ENCODE data around the gene EFCC1.

DNA sequence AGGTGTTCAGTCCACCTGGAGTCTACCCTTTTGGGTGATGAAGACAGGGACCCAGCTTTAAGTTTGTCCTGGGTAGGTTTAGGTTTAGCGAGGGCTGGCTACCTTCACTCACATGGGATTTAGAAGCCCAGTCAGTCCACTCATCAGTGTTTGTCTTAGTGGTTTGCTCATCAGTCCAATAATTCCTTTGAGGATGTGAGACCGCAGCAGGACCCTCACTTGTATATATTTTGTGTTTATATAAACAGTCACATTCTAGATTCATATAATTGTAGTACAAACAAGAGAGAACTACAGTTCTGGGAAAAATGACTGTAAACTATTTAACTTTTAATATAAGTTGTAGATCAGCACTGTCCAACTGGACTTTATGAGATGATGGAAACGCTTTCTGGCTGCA is 18.2 kb downstream of the EFCC1 start:
- TF ChIP-seq, protein P1, sequence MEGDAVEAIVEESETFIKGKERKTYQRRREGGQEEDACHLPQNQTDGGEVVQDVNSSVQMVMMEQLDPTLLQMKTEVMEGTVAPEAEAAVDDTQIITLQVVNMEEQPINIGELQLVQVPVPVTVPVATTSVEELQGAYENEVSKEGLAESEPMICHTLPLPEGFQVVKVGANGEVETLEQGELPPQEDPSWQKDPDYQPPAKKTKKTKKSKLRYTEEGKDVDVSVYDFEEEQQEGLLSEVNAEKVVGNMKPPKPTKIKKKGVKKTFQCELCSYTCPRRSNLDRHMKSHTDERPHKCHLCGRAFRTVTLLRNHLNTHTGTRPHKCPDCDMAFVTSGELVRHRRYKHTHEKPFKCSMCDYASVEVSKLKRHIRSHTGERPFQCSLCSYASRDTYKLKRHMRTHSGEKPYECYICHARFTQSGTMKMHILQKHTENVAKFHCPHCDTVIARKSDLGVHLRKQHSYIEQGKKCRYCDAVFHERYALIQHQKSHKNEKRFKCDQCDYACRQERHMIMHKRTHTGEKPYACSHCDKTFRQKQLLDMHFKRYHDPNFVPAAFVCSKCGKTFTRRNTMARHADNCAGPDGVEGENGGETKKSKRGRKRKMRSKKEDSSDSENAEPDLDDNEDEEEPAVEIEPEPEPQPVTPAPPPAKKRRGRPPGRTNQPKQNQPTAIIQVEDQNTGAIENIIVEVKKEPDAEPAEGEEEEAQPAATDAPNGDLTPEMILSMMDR (IDR thresholded peaks at IDR 0.05; ENCODE audit: control extremely low read depth in 1 of 3, insufficient read depth in 1 of 3, low read depth in 1 of 3, low read length in 3 of 3): no peak
- TF ChIP-seq POLR2AphosphoS5 (IDR thresholded peaks at IDR 0.05; ENCODE audit: low read depth, low read length) (no peak), SIRT6 (IDR thresholded peaks at IDR 0.05; ENCODE audit: low read length) (no peak), BRCA1 (IDR thresholded peaks at IDR 0.05; ENCODE audit: low read depth, low read length) (no peak), POLR2A (IDR thresholded peaks at IDR 0.05; ENCODE audit: control extremely low read depth in 1 of 2, low read depth in 2 of 2, low read length in 2 of 2) (no peak), EP300 (IDR thresholded peaks at IDR 0.05; ENCODE audit: borderline replicate concordance in 1 of 2, low read depth in 2 of 2, low read length in 2 of 2) (no peak), EZH2 (IDR thresholded peaks at IDR 0.05; ENCODE audit: low read depth, low read length, severe bottlenecking) (no peak), BACH1 (IDR thresholded peaks at IDR 0.05; ENCODE audit: low read length) (no peak), FOSL1 (IDR thresholded peaks at IDR 0.05; ENCODE audit: insufficient read depth, low read depth, low read length) (no peak), RXRA (IDR thresholded peaks at IDR 0.05; ENCODE audit: insufficient read depth, low read depth, low read length) (no peak), SIN3A (conservative IDR thresholded peaks at IDR 0.05 in 1 of 2, IDR thresholded peaks at IDR 0.05 in 1 of 2; ENCODE audit: low read depth in 1 of 2, low read length in 2 of 2) (no peak), SP1 (IDR thresholded peaks at IDR 0.05; ENCODE audit: low read depth, low read length) (no peak), SUZ12 (IDR thresholded peaks at IDR 0.05; ENCODE audit: low read length) (no peak)
- TF ChIP-seq, protein P2, sequence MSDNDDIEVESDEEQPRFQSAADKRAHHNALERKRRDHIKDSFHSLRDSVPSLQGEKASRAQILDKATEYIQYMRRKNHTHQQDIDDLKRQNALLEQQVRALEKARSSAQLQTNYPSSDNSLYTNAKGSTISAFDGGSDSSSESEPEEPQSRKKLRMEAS (IDR thresholded peaks at IDR 0.05): no peak
